Mucosa of rectum (tissue), 2 donors: ENCODE measurements around the gene SH3GLB2.

Source experiments
- H3K27ac ChIP-seq, 2 donors: one replicate each; pipeline ENCODE4 v1.7.0; 2013; ENCODE audit warnings: inconsistent platforms in 2 of 2, low read depth in 2 of 2, low read length in 2 of 2
- H3K27me3 ChIP-seq, 2 donors: one replicate each; pipeline ENCODE4 v1.7.0; 2013; ENCODE audit warnings: low read length in 2 of 2; ENCODE audit not compliant: control insufficient read depth in 2 of 2, insufficient read depth in 2 of 2
- H3K36me3 ChIP-seq, 2 donors: one replicate each; pipeline ENCODE4 v1.7.0; 2013; ENCODE audit warnings: low read length in 2 of 2; ENCODE audit not compliant: control insufficient read depth in 2 of 2, insufficient read depth in 2 of 2
- H3K4me1 ChIP-seq, 2 donors: one replicate each; pipeline ENCODE4 v1.7.0; 2013; ENCODE audit warnings: low read length in 2 of 2, mild to moderate bottlenecking in 1 of 2; ENCODE audit not compliant: control insufficient read depth in 2 of 2, insufficient read depth in 2 of 2
- H3K4me3 ChIP-seq, 2 donors: one replicate each; pipeline ENCODE4 v1.7.0; 2013; ENCODE audit warnings: low read length in 2 of 2
- H3K9ac ChIP-seq, 2 donors: one replicate each; pipeline ENCODE4 v1.7.0; 2013; ENCODE audit warnings: low read length in 2 of 2, low read depth in 1 of 2, mild to moderate bottlenecking in 1 of 2
- H3K9me3 ChIP-seq, 2 donors: one replicate each; pipeline ENCODE4 v1.7.0; 2013; ENCODE audit warnings: low read length in 2 of 2; ENCODE audit not compliant: control insufficient read depth in 2 of 2
- donor health status: healthy.
- donor health status: Normal muscosa, but diverticular disease.

The SH3GLB2 gene

DNA sequence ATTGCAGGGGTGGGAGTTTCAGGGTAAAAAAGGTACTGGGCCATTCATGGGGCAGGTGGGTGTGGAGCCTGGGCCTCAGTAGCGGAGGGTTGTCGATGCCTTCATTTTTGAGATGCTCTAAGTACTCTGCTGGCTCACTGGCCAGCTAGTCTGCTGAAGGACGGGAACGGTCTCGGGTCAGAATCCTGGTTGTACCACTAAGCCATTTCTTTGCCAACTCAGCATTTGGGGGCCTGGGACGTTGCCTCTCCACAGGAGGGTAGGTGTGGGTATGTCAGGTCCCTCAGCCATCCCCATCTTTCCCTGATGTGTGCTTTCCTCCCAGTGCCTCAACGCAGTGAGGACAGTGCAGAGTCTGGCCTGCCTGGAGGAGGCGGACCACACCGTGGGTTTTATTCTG lies 25.1 kb downstream of the SH3GLB2 start:
- Histone ChIP-seq H3K4me1 (no peaks in the 10 kb centered on the region), H3K4me3 (no peak overlapping the region), H3K36me3 (peaks cover 58 to 68% of the 10 kb centered on the region in 2 donors), H3K9ac (no peak overlapping the region), H3K9me3 (no peaks in the 10 kb centered on the region), H3K27me3 (no peaks in the 10 kb centered on the region), H3K27ac (no peak overlapping the region)

DNA sequence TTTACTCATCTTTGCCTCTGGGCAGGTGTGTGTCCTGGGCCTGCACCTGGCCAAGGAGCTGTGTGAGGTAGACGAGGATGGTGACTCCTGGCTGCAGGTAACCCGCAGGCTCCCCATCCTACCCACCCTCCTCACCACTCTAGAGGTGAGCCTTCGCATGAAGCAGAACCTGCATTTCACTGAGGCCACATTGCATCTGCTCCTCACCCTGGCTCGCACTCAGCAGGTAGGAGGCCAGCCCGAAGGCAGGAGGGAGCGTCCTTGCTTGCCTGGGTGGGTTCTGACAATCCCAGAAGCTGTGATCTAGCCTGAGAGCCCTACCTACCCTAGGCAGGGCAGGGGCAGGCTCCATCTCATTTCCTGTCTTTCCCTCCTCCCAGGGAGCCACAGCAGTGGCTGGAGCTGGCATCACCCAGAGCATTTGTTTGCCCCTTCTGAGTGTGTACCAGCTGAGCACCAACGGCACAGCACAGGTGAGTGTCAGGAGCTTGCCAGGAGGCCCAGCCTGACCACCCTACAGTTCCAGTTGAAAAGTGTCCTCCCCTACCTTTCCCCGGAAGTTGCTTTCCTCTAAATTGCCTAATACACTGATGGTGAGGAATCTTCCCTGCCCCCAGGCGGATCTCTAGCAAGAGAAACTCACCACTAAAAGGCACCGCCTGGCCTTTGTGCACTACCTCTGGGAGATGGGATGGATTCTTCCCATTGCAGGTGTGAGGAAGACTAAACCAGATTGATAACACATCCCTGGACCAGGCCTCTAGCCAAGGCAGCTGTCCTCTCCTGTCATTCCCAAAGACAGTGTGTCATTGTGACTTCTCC lies 26.4 kb downstream of the SH3GLB2 start:
- H3K27me3 ChIP-seq = no peaks in the 10 kb centered on the region
- H3K4me3 ChIP-seq = no peak overlapping the region
- H3K36me3 ChIP-seq = peaks cover 63 to 74% of the 10 kb centered on the region in 2 donors
- H3K9ac ChIP-seq = no peak overlapping the region
- H3K27ac ChIP-seq = no peak overlapping the region
- H3K9me3 ChIP-seq = no peaks in the 10 kb centered on the region
- no peaks in the 10 kb centered on the region for H3K4me1 ChIP-seq

DNA sequence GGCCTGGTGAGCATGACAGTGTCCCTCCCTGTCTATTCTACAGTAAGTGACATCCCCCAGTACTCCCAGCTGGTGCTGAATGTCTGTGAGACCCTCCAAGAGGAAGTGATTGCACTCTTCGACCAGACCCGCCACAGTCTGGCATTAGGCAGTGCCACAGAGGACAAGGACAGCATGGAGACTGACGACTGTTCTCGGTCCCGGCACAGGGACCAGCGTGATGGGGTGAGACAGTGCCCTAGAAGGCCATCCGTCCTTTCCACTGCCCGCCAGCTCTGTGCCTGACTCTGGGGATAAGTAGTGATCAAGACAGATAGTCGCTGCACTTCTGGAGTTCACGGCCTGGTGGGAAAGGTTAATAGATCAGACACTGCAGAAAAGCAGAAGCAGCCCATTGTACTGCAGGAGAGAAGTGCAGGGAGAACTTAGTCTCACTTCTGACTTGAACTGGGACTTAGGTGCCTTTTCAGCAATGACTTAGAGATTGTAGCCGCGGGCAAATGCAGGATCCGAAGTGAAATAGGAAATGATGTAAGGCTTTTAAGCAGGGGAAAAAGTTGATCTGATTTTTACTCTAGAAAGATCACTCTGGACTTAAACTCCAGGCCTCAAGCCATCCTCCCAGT lies 28.4 kb downstream of the SH3GLB2 start:
- Histone ChIP-seq H3K36me3 (peaks cover 63 to 73% of the 10 kb centered on the region in 2 donors), H3K9me3 (no peaks in the 10 kb centered on the region), H3K4me1 (no peaks in the 10 kb centered on the region), H3K27ac (no peak overlapping the region), H3K27me3 (no peaks in the 10 kb centered on the region), H3K9ac (no peak overlapping the region), H3K4me3 (no peak overlapping the region)

DNA sequence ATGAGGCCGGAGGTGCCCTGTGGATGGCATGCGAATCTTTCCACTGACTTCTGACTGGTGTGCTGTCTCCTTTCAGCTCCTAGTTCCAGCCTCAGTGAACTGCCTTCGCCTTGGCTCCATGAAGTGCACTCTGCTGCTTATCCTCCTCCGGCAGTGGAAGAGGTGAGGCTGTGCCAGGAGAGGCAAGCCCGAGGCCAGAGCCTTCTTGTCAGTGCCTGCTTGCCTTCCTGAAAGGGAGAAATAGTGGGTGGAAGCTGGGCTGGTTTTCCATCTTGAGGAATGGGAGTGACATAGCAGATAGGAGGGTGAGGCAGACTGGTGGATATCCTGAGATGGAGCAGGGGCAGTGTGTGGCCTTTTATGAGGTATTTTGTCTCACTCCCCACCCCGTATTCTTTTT lies 29.7 kb downstream of the SH3GLB2 start:
- Histone ChIP-seq H3K27me3 (no peaks in the 10 kb centered on the region), H3K4me3 (no peak overlapping the region), H3K36me3 (peaks cover 72 to 80% of the 10 kb centered on the region in 2 donors), H3K9ac (no peak overlapping the region), H3K9me3 (no peaks in the 10 kb centered on the region), H3K4me1 (no peaks in the 10 kb centered on the region), H3K27ac (no peak overlapping the region)

DNA sequence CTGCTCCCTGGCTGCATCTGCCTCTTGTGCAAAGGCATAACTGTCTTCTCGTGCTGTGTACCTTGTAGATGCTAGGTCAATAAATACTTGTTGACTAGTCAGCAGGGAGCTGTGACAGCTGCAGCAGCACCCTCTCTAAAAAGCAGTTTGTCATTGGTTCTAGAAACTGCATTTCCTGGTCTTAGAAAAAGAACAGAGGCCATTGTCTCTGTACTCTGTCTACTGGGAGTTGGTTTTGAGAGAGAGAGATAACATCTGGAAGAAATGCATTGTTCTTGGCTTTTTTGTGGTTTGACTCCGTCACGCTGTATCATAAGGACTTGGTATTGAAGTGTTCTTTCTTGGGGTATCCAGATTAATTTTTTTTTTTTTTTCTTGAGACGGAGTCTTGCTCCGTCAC lies 32.3 kb downstream of the SH3GLB2 start:
- no peak overlapping the region for H3K9ac ChIP-seq
- H3K27ac ChIP-seq = no peak overlapping the region
- no peaks in the 10 kb centered on the region for H3K27me3 ChIP-seq
- no peaks in the 10 kb centered on the region for H3K9me3 ChIP-seq
- H3K4me3 ChIP-seq = no peak overlapping the region
- H3K4me1 ChIP-seq = no peaks in the 10 kb centered on the region
- peaks cover 56 to 69% of the 10 kb centered on the region in 2 donors for H3K36me3 ChIP-seq

DNA sequence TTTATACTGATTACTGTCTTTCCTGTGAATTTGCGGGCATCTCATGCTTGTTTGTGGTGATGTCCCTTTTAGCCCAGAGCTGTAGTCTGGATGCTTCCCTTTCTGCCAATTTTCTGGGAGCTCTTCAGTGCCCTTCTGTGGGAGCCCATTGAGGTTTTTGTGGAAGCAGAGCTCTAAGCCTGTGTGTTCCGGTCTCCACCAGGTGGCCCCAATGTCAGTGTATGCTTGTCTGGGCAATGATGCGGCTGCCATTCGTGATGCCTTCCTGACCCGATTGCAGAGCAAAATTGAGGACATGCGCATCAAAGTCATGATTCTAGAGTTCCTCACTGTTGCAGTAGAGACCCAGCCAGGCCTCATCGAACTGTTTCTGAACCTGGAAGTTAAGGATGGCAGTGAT lies 35.1 kb downstream of the SH3GLB2 start:
- H3K9me3 ChIP-seq = no peaks in the 10 kb centered on the region
- no peaks in the 10 kb centered on the region for H3K27me3 ChIP-seq
- no peak overlapping the region for H3K4me3 ChIP-seq
- H3K27ac ChIP-seq = no peak overlapping the region
- H3K4me1 ChIP-seq = no peaks in the 10 kb centered on the region
- H3K36me3 ChIP-seq = peaks cover 45 to 65% of the 10 kb centered on the region in 2 donors
- H3K9ac ChIP-seq = no peak overlapping the region

DNA sequence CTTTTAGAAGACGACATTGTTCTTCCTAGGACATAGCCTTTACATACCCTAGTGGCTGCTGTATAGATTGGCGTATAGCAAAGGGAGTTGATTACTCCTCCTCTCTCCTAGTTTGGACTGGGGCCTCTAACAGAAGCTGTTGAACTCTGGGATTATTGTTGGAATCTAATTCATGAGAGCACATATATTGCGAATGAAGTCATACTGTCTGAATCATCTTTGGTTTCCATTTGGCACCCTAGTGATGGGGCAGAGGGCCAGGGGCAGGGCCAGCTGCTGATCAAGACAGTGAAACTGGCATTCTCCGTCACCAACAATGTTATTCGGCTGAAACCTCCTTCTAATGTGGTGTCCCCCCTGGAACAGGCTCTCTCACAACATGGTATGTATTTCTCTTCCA lies 40.3 kb downstream of the SH3GLB2 start:
- Histone ChIP-seq H3K9me3 (no peaks in the 10 kb centered on the region), H3K4me3 (no peak overlapping the region), H3K9ac (no peak overlapping the region), H3K27me3 (no peaks in the 10 kb centered on the region), H3K27ac (no peak overlapping the region), H3K4me1 (no peaks in the 10 kb centered on the region), H3K36me3 (peaks cover 44 to 68% of the 10 kb centered on the region in 2 donors)

DNA sequence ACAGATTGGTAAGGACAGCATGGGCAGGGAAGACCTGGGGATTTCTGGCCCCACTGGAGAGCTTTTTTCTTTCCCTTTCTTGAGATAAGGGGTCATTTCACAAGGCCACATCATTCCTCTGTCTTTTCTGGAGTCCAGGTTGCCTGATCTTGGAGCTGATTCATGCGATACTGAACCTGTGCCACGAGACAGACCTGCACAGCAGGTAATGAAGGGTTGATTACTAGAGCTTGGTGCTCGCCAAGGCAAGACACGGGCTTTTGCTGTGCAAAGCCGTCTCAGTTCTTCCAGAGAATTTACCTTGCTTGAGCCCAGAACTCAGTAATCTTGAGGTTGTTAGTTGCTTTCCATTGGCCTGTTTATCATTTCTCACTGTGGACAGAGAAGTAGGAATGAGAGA lies 41.5 kb downstream of the SH3GLB2 start:
- H3K27ac ChIP-seq = no peak overlapping the region
- H3K27me3 ChIP-seq = no peaks in the 10 kb centered on the region
- no peaks in the 10 kb centered on the region for H3K4me1 ChIP-seq
- no peak overlapping the region for H3K4me3 ChIP-seq
- H3K9ac ChIP-seq = no peak overlapping the region
- H3K36me3 ChIP-seq = peaks cover 49 to 66% of the 10 kb centered on the region in 2 donors
- H3K9me3 ChIP-seq = no peaks in the 10 kb centered on the region

DNA sequence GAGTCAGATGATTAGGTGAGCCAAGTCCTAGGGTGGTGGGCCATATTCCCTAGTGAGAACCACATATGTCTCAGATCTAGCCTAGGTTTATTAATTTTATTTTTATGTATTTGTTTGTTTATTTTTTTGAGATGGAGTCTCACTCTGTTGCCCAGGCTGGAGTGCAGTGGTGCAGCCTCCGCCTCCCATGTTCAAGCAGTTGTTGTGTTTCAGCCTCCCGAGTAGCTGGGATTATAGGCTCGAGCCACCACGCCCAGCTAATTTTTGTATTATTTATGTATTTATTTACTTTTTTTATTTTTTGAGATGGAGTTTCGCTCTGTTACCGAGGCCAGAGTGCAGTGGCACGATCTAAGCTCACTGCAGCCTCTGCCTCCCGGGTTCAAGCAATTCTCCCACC lies 44.6 kb downstream of the SH3GLB2 start:
- Histone ChIP-seq H3K9ac (no peak overlapping the region), H3K27me3 (no peaks in the 10 kb centered on the region), H3K36me3 (peaks cover 67 to 78% of the 10 kb centered on the region in 2 donors), H3K4me3 (no peak overlapping the region), H3K4me1 (no peaks in the 10 kb centered on the region), H3K27ac (no peak overlapping the region), H3K9me3 (no peaks in the 10 kb centered on the region)

DNA sequence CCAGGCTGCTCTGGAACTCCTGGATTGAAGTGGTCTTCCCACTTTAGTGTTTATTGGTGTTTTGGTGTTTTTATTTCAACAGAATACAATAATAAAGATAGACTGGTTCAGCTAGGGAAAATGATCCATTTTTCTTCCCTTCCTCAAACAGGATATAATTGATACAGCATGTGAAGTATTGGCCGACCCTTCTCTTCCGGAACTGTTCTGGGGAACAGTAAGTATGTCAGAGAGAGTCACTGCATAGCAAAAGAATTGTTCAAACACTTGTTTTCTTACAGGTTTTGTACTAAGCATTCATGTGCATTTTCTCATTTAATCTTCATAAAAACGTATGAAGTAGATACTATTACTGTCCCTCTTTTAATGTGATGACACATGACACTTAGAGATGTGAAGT lies 49.0 kb downstream of the SH3GLB2 start:
- Histone ChIP-seq H3K36me3 (peaks cover 30 to 60% of the 10 kb centered on the region in 2 donors), H3K27ac (no peak overlapping the region), H3K27me3 (no peaks in the 10 kb centered on the region), H3K4me3 (no peak overlapping the region), H3K4me1 (no peaks in the 10 kb centered on the region), H3K9me3 (no peaks in the 10 kb centered on the region), H3K9ac (no peak overlapping the region)
